SW480 (cell line): ENCODE data around the gene GIGYF1.
"Not testable (repeated sequence)": the region's sequence is repeated elsewhere in the genome, so short reads cannot be mapped to it uniquely, and the experiment has no call there.

ENCODE experiments used
- DNase-seq: peaks from one replicate; pipeline ENCODE4 v3.0.0-alpha.2; 2016; ENCODE audit warnings: low spot score

The GIGYF1 gene

GRCh38 chr7:100671353-100672327 is 22.4 kb downstream of the GIGYF1 start:
- DNase-seq: no peak

- no peak for DNase-seq
Measured at GRCh38 chr7:100670074-100670473, 24.0 kb downstream of the GIGYF1 start.

GRCh38 chr7:100669106-100669505 is 24.9 kb downstream of the GIGYF1 start:
- DNase-seq: not testable (repeated sequence)

- no peak for DNase-seq
Measured at GRCh38 chr7:100668069-100668449, 26.0 kb downstream of the GIGYF1 start.

- DNase-seq: no peak
Measured at GRCh38 chr7:100667331-100668068, 26.6 kb downstream of the GIGYF1 start.

GRCh38 chr7:100665168-100665726 is 28.8 kb downstream of the GIGYF1 start:
- DNase-seq: no peak

- not testable (repeated sequence) for DNase-seq
Measured at GRCh38 chr7:100662194-100662776, 31.8 kb downstream of the GIGYF1 start.

GRCh38 chr7:100655908-100656674 is 38.0 kb downstream of the GIGYF1 start, which contains the start of gene ACTL6B:
Gene ACTL6B (minus strand): TSS chr7:100656448. CDS start chr7:100656354, 94 bp downstream.
- DNase-seq: no peak

- DNase-seq: no peak
Measured at GRCh38 chr7:100654908-100655831, 38.9 kb downstream of the GIGYF1 start.

- no peak for DNase-seq
Measured at GRCh38 chr7:100649826-100650565, 44.1 kb downstream of the GIGYF1 start.

- DNase-seq: no peak
Measured at GRCh38 chr7:100642534-100642907, 51.5 kb downstream of the GIGYF1 start.

GRCh38 chr7:100641860-100642533 is 52.1 kb downstream of the GIGYF1 start:
- DNase-seq: no peak

GRCh38 chr7:100641463-100641859 is 52.6 kb downstream of the GIGYF1 start, which contains the start of gene TFR2:
Gene TFR2 (minus strand): TSS chr7:100641552. CDS start chr7:100641509, 43 bp downstream.
- DNase-seq: no peak

GRCh38 chr7:100640517-100641440 is 53.3 kb downstream of the GIGYF1 start:
- DNase-seq: no peak

- no peak for DNase-seq
Measured at GRCh38 chr7:100639995-100640516, 54.0 kb downstream of the GIGYF1 start.

- peak; percentile 84 for DNase-seq
Measured at GRCh38 chr7:100632951-100633717, 60.9 kb downstream of the GIGYF1 start.

GRCh38 chr7:100630066-100630465 is 64.0 kb downstream of the GIGYF1 start:
- no peak for DNase-seq
